ENCODE measurements around the gene NFASC. TPM values are rescaled to one million over a fixed set of nuclear protein-coding genes. Genes with fewer than 3 reads are reported as not detected.

NFASC gene
- total and polyA plus RNA-seq, 2 experiments from 2014 or later, result 3.9 to 11.7 TPM

- no peaks in the 10 kb centered on the region for H3K27me3 Mint-ChIP-seq (ENCODE audit: insufficient read depth, low read depth, poor library complexity)
- Histone ChIP-seq H3K27me3 (ENCODE audit: insufficient read depth) (no peaks in the 10 kb centered on the region), H3K79me2 (replicated peaks; ENCODE audit: insufficient read depth) (no peaks in the 10 kb centered on the region), H3K4me1 (ENCODE audit: insufficient read depth) (peaks cover 9% of the 10 kb centered on the region), H3K4me3 (no peak overlapping the region), H3K36me3 (ENCODE audit: insufficient read depth) (no peaks in the 10 kb centered on the region), H3K27ac (ENCODE audit: low read depth) (no peak overlapping the region), H2AFZ (no peak overlapping the region), H4K20me1 (replicated peaks; ENCODE audit: insufficient read depth) (no peaks in the 10 kb centered on the region), H3K9me2 (ENCODE audit: insufficient read depth) (0 out of 2 replicates have a peak, but pooled peaks cover 4% of the 10 kb centered on the region), H3K4me2 (no peak overlapping the region), H3F3A (replicated peaks; ENCODE audit: low read depth) (no peaks in the 10 kb centered on the region)
- H3K27ac Mint-ChIP-seq, result no peak overlapping the region
- H3K36me3 Mint-ChIP-seq (ENCODE audit: low read depth), result no peaks in the 10 kb centered on the region
- H3K4me1 Mint-ChIP-seq, result peaks cover 11% of the 10 kb centered on the region
- H3K4me3 Mint-ChIP-seq, result no peak overlapping the region
- no peak for DNase-seq (ENCODE audit: low spot score)
- ATAC-seq, result peak; percentile 52
- H3K9me3 Mint-ChIP-seq, result no peaks in the 10 kb centered on the region
- TF ChIP-seq NANOG (IDR thresholded peaks at IDR 0.05; ENCODE audit: borderline replicate concordance), result no peak
- TF ChIP-seq JUNB (IDR thresholded peaks at IDR 0.05; ENCODE audit: unreplicated experiment), result no peak
- no peak for TF ChIP-seq ZNF331 (CRISPR knock-in tag; IDR thresholded peaks at IDR 0.05; ENCODE audit: low read depth)
- no peak for TF ChIP-seq ETS1 (IDR thresholded peaks at IDR 0.05)
- no peak for TF ChIP-seq ZNF114 (CRISPR knock-in tag; IDR thresholded peaks at IDR 0.05)
- no peak for TF ChIP-seq EZH2 (IDR thresholded peaks at IDR 0.05; ENCODE audit: low read depth, unreplicated experiment)
- TF ChIP-seq STAT1 (IDR thresholded peaks at IDR 0.05; ENCODE audit: unreplicated experiment), result no peak
- TF ChIP-seq CTCF (conservative IDR thresholded peaks at IDR 0.05; ENCODE audit: low read depth in 2 of 2), result no peak
- no peak for TF ChIP-seq CREB1 (CRISPR knock-in tag; IDR thresholded peaks at IDR 0.05; ENCODE audit: low read depth)
- no peak for TF ChIP-seq POLR2AphosphoS5 (IDR thresholded peaks at IDR 0.05; ENCODE audit: low read depth)
- TF ChIP-seq EZH2phosphoT487 (IDR thresholded peaks at IDR 0.05; ENCODE audit: unreplicated experiment), result no peak
- TF ChIP-seq, protein P1, sequence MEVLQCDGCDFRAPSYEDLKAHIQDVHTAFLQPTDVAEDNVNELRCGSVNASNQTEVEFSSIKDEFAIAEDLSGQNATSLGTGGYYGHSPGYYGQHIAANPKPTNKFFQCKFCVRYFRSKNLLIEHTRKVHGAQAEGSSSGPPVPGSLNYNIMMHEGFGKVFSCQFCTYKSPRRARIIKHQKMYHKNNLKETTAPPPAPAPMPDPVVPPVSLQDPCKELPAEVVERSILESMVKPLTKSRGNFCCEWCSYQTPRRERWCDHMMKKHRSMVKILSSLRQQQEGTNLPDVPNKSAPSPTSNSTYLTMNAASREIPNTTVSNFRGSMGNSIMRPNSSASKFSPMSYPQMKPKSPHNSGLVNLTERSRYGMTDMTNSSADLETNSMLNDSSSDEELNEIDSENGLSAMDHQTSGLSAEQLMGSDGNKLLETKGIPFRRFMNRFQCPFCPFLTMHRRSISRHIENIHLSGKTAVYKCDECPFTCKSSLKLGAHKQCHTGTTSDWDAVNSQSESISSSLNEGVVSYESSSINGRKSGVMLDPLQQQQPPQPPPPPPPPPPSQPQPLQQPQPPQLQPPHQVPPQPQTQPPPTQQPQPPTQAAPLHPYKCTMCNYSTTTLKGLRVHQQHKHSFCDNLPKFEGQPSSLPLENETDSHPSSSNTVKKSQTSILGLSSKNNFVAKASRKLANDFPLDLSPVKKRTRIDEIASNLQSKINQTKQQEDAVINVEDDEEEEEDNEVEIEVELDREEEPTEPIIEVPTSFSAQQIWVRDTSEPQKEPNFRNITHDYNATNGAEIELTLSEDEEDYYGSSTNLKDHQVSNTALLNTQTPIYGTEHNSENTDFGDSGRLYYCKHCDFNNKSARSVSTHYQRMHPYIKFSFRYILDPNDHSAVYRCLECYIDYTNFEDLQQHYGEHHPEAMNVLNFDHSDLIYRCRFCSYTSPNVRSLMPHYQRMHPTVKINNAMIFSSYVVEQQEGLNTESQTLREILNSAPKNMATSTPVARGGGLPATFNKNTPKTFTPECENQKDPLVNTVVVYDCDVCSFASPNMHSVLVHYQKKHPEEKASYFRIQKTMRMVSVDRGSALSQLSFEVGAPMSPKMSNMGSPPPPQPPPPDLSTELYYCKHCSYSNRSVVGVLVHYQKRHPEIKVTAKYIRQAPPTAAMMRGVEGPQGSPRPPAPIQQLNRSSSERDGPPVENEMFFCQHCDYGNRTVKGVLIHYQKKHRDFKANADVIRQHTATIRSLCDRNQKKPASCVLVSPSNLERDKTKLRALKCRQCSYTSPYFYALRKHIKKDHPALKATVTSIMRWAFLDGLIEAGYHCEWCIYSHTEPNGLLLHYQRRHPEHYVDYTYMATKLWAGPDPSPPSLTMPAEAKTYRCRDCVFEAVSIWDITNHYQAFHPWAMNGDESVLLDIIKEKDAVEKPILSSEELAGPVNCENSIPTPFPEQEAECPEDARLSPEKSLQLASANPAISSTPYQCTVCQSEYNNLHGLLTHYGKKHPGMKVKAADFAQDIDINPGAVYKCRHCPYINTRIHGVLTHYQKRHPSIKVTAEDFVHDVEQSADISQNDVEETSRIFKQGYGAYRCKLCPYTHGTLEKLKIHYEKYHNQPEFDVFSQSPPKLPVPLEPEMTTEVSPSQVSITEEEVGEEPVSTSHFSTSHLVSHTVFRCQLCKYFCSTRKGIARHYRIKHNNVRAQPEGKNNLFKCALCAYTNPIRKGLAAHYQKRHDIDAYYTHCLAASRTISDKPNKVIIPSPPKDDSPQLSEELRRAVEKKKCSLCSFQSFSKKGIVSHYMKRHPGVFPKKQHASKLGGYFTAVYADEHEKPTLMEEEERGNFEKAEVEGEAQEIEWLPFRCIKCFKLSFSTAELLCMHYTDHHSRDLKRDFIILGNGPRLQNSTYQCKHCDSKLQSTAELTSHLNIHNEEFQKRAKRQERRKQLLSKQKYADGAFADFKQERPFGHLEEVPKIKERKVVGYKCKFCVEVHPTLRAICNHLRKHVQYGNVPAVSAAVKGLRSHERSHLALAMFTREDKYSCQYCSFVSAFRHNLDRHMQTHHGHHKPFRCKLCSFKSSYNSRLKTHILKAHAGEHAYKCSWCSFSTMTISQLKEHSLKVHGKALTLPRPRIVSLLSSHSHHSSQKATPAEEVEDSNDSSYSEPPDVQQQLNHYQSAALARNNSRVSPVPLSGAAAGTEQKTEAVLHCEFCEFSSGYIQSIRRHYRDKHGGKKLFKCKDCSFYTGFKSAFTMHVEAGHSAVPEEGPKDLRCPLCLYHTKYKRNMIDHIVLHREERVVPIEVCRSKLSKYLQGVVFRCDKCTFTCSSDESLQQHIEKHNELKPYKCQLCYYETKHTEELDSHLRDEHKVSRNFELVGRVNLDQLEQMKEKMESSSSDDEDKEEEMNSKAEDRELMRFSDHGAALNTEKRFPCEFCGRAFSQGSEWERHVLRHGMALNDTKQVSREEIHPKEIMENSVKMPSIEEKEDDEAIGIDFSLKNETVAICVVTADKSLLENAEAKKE (CRISPR knock-in tag; IDR thresholded peaks at IDR 0.05), result no peak
- TF ChIP-seq REST (IDR thresholded peaks at IDR 0.05; ENCODE audit: unreplicated experiment), result no peak
These were observed 26.3 kb downstream of the NFASC start for GRCh38 chr1:204896787-204897469.
